ENCODE data around the gene SMARCA5. TPM values are rescaled to one million over a fixed set of nuclear protein-coding genes. Genes with fewer than 3 reads are reported as not detected.

The SMARCA5 gene
- total and polyA plus RNA-seq, 9 of the 15 experiments (the other 6 are each of a cell fraction or from before 2014, with no cell fraction given), result 21.6 to 57.8 (median 34.6) TPM

DNA sequence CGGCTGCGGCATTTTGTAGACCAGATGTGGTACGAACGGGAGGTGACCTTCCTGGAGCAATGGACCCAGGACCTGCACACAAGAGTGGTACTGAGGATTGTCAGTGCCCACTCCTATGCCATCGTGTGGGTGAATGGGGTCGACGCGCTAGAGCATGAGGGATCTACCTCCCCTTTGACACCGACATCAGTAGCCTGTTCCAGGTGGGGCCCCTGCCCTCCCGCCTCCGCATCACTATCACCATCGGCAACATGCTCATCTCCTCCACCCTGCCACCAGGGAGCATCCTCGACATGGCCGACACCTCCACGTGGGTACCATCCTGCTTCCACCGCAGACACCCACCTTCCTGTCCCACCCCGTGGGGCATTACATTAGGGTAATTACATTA lies 46.2 kb downstream of the SMARCA5 start:
- DNase-seq (ENCODE audit: extremely low read depth in 1 of 4, low spot score in 3 of 4), result no peak
- Histone ChIP-seq H4K20me1 (replicated peaks; ENCODE audit: control insufficient read depth, insufficient read depth, low read length) (no peaks in the 10 kb centered on the region), H3K9ac (ENCODE audit: insufficient read depth in 1 of 2, low read depth in 2 of 2, low read length in 2 of 2) (no peak overlapping the region), H3K4me3 (no peak overlapping the region), H2AFZ (ENCODE audit: low read depth, low read length) (no peak overlapping the region), H3K4me1 (replicated peaks in 1 of 2; ENCODE audit: control insufficient read depth in 2 of 2, insufficient read depth in 2 of 2, low read length in 2 of 2) (no peaks in the 10 kb centered on the region), H3K79me2 (ENCODE audit: control insufficient read depth, insufficient read depth, low read length) (no peaks in the 10 kb centered on the region), H3K27ac (ENCODE audit: extremely low read depth, low read depth, low read length) (no peak overlapping the region), H3K36me3 (ENCODE audit: control insufficient read depth, insufficient read depth, low read length) (peaks cover under 1% of the 10 kb centered on the region; the same call in 1 of the 3 replicates), H3K27me3 (ENCODE audit: control insufficient read depth in 2 of 2, insufficient read depth in 2 of 2, low read length in 2 of 2) (no peaks in the 10 kb centered on the region), H3K9me1 (ENCODE audit: control insufficient read depth, insufficient read depth, low read length) (no peaks in the 10 kb centered on the region), H3K9me3 (replicated peaks; ENCODE audit: control insufficient read depth, insufficient read depth, low read depth, low read length) (no peaks in the 10 kb centered on the region), H3K4me2 (ENCODE audit: insufficient read depth, low read length) (no peak overlapping the region)
- WGBS (ENCODE audit: insufficient coverage, low coverage, missing lambda C conversion rate), result 68% methylated on average over 12 of the region's 17 CpGs
- in situ Hi-C loops (cut with MboI), result no loop called here
- intact Hi-C loops (cut with micrococcal nuclease), result no loop called here
- ChIA-PET POLR2A (no interaction called here), CTCF (ENCODE audit: low intra/inter-chr PET ratio) (no interaction called here)
- no peak for FAIRE-seq
- no TSS peak for BruUV-seq (replicated peaks)
- ATAC-seq, result no peak
- TF ChIP-seq SMARCA4 (IDR thresholded peaks at IDR 0.05), result no peak
- TF ChIP-seq ZNF143 (CRISPR knock-in tag; IDR thresholded peaks at IDR 0.05), result no peak
- no peak for TF ChIP-seq NUFIP1 (IDR thresholded peaks at IDR 0.05; ENCODE audit: partially characterized antibody)

DNA sequence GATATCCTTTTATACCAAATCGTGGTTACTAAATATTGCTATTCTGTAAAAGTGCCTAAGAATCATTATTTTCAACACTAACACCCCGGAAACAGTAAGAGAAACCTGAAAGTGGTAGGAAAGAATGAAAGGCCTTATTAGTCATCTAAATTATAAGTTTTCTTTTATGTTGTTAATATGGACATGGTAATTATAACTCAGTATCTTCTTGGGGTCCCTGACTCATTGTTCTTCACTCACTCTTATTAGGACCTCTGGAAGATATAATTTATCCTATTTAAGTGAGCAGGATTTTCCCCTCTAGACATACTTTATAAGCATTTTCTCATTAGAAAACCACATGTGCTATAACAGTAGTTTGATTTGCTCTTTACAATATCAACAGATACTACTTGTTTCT lies 51.0 kb downstream of the SMARCA5 start:
- no peak overlapping the region for H3K9ac ChIP-seq (ENCODE audit: insufficient read depth in 1 of 2, low read depth in 2 of 2, low read length in 2 of 2)
- CTCF ChIA-PET (ENCODE audit: low intra/inter-chr PET ratio), result no interaction called here
- H3K36me3 ChIP-seq (ENCODE audit: control insufficient read depth, insufficient read depth, low read length), result no peaks in the 10 kb centered on the region
- POLR2A ChIA-PET, result no interaction called here
- H3K4me2 ChIP-seq (ENCODE audit: insufficient read depth, low read length), result no peak overlapping the region
- in situ Hi-C loops (cut with MboI) (no loop called here), intact Hi-C loops (cut with micrococcal nuclease) (no loop called here)
- no peaks in the 10 kb centered on the region for H3K79me2 ChIP-seq (ENCODE audit: control insufficient read depth, insufficient read depth, low read length)
- no peaks in the 10 kb centered on the region for H3K9me1 ChIP-seq (ENCODE audit: control insufficient read depth, insufficient read depth, low read length)
- no TSS peak for BruUV-seq (replicated peaks)
- H3K4me3 ChIP-seq, result no peak overlapping the region
- H3K9me3 ChIP-seq (replicated peaks; ENCODE audit: control insufficient read depth, insufficient read depth, low read depth, low read length), result no peaks in the 10 kb centered on the region
- FAIRE-seq, result no peak
- 7% methylated on average over 2 of the region's 2 CpGs for WGBS (ENCODE audit: insufficient coverage, low coverage, missing lambda C conversion rate)
- ATAC-seq, result no peak
- H2AFZ ChIP-seq (ENCODE audit: low read depth, low read length), result no peak overlapping the region
- TF ChIP-seq, protein P1, sequence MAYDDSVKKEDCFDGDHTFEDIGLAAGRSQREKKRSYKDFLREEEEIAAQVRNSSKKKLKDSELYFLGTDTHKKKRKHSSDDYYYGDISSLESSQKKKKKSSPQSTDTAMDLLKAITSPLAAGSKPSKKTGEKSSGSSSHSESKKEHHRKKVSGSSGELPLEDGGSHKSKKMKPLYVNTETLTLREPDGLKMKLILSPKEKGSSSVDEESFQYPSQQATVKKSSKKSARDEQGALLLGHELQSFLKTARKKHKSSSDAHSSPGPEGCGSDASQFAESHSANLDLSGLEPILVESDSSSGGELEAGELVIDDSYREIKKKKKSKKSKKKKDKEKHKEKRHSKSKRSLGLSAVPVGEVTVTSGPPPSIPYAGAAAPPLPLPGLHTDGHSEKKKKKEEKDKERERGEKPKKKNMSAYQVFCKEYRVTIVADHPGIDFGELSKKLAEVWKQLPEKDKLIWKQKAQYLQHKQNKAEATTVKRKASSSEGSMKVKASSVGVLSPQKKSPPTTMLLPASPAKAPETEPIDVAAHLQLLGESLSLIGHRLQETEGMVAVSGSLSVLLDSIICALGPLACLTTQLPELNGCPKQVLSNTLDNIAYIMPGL (CRISPR knock-in tag; IDR thresholded peaks at IDR 0.05), result no peak
- TF ChIP-seq HLTF (IDR thresholded peaks at IDR 0.05) (no peak), NFIX (CRISPR knock-in tag; IDR thresholded peaks at IDR 0.05; ENCODE audit: low read depth) (no peak), IRF2 (CRISPR knock-in tag; IDR thresholded peaks at IDR 0.05) (no peak), ZNF778 (CRISPR knock-in tag; IDR thresholded peaks at IDR 0.05) (no peak), HOXB6 (CRISPR knock-in tag; IDR thresholded peaks at IDR 0.05; ENCODE audit: borderline replicate concordance) (no peak)
- TF ChIP-seq, protein P2, sequence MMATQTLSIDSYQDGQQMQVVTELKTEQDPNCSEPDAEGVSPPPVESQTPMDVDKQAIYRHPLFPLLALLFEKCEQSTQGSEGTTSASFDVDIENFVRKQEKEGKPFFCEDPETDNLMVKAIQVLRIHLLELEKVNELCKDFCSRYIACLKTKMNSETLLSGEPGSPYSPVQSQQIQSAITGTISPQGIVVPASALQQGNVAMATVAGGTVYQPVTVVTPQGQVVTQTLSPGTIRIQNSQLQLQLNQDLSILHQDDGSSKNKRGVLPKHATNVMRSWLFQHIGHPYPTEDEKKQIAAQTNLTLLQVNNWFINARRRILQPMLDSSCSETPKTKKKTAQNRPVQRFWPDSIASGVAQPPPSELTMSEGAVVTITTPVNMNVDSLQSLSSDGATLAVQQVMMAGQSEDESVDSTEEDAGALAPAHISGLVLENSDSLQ (IDR thresholded peaks at IDR 0.05), result no peak
- TF ChIP-seq, protein P3, sequence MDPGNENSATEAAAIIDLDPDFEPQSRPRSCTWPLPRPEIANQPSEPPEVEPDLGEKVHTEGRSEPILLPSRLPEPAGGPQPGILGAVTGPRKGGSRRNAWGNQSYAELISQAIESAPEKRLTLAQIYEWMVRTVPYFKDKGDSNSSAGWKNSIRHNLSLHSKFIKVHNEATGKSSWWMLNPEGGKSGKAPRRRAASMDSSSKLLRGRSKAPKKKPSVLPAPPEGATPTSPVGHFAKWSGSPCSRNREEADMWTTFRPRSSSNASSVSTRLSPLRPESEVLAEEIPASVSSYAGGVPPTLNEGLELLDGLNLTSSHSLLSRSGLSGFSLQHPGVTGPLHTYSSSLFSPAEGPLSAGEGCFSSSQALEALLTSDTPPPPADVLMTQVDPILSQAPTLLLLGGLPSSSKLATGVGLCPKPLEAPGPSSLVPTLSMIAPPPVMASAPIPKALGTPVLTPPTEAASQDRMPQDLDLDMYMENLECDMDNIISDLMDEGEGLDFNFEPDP (CRISPR knock-in tag; IDR thresholded peaks at IDR 0.05), result no peak
- TF ChIP-seq, protein P4, sequence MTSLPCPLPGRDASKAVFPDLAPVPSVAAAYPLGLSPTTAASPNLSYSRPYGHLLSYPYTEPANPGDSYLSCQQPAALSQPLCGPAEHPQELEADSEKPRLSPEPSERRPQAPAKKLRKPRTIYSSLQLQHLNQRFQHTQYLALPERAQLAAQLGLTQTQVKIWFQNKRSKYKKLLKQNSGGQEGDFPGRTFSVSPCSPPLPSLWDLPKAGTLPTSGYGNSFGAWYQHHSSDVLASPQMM (CRISPR knock-in tag; IDR thresholded peaks at IDR 0.05), result no peak
- H3K27me3 ChIP-seq (ENCODE audit: control insufficient read depth in 2 of 2, insufficient read depth in 2 of 2, low read length in 2 of 2), result no peaks in the 10 kb centered on the region
- no peaks in the 10 kb centered on the region for H3K4me1 ChIP-seq (replicated peaks in 1 of 2; ENCODE audit: control insufficient read depth in 2 of 2, insufficient read depth in 2 of 2, low read length in 2 of 2)
- H4K20me1 ChIP-seq (replicated peaks; ENCODE audit: control insufficient read depth, insufficient read depth, low read length), result no peaks in the 10 kb centered on the region
- no peak for DNase-seq (ENCODE audit: extremely low read depth in 1 of 4, low spot score in 3 of 4)
- no peak overlapping the region for H3K27ac ChIP-seq (ENCODE audit: extremely low read depth, low read depth, low read length)

Measured in K562 (cell line).